Stimulated activated CD8-positive, alpha-beta memory T cell treated with anti-CD3 and anti-CD28 coated beads, Interleukin-12 subunit alpha, Interleukin-12 subunit beta, amount 100 ng/mL, for 24 hours (primary cell): ENCODE data around the gene NDUFB10.

ENCODE experiments used
- DNase-seq: peaks from one replicate; pipeline ENCODE4 v3.0.0-alpha.2; 2020; ENCODE audit errors: extremely low read depth

Gene NDUFB10

DNA sequence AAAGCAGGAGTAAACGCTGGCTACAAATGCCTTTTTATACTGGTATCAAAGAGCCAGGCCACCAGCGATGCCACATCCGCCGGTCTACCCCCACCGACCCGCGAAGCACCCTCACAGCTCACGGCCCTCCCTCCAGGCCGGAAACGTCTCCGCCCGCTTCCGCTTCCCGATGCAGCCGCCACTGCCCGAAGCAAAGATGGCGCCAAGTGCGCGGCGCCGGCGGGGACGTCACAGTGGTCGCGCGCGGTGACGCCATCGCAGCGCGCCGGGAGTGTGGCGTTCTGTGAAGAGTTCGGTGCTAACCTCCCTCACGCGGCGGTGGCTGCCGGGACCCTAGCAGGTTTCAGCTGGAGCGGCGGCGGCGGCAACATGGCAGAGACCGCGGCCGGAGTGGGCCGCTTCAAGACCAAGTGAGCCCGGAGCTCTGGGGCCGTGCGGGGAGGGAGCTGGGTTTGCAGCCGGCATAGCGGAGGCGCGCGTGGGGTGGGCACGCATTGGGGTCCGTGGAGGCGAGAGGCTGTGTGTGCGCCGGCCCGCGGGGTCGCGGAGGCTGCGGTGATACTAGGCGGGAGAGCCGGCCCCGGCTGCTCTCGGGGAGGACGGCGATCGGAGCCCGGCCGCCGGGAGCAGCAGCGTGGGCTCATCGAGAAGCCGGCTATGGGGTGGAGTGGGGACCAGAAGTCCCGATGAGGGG, 12.6 kb downstream of the NDUFB10 start, which contains the start of gene TBL3:
Gene TBL3, plus strand, starts transcription at position 258 of the 694 bp plus-strand sequence. Its CDS starts 112 bp downstream, at position 370.
- DNase-seq, result peak; percentile 91

- DNase-seq, result no peak
Observed at GRCh38 chr16:1972490-1972877, 13.1 kb downstream of the NDUFB10 start.

GRCh38 chr16:1973461-1974156, 14.3 kb downstream of the NDUFB10 start:
- DNase-seq, result no peak

DNA sequence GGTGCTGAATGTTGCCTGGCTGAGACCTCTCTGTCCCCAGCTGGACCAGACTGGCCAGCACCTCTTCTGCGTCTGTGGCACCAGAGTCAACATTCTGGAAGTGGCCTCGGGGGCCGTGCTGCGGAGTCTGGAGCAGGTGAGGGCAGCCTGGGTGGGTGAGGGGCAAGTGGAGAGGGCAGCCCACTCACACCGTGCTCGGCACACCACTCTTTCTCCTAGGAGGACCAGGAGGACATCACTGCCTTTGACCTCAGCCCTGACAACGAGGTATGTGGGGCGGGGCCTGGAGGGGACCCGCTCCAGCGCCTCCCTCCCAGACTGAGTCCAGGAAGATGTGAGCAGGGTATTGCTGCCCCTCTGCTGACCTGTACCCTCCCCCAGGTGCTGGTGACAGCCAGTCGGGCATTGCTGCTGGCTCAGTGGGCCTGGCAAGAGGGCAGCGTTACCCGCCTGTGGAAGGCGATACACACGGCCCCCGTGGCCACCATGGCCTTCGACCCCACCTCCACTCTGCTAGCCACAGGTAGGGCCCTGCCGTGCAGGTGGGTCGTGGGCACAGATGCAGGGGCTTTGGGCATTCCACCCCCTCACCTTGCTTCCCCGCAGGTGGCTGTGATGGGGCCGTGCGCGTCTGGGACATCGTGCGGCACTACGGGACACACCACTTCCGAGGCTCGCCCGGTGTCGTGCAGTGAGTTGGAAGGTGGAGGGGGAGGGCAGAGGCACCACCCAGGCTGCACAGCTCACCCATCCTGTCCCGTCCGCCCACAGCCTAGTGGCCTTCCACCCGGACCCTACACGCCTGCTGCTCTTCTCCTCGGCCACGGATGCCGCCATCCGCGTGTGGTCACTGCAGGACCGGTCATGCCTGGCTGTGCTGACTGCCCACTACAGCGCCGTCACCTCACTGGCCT, 15.1 kb downstream of the NDUFB10 start:
- no peak for DNase-seq

- no peak for DNase-seq
Observed at GRCh38 chr16:1975432-1976215, 16.3 kb downstream of the NDUFB10 start.

- no peak for DNase-seq
Observed at GRCh38 chr16:1976216-1976520, 16.8 kb downstream of the NDUFB10 start.

- no peak for DNase-seq
Observed at GRCh38 chr16:1976951-1977874, 17.9 kb downstream of the NDUFB10 start.

DNA sequence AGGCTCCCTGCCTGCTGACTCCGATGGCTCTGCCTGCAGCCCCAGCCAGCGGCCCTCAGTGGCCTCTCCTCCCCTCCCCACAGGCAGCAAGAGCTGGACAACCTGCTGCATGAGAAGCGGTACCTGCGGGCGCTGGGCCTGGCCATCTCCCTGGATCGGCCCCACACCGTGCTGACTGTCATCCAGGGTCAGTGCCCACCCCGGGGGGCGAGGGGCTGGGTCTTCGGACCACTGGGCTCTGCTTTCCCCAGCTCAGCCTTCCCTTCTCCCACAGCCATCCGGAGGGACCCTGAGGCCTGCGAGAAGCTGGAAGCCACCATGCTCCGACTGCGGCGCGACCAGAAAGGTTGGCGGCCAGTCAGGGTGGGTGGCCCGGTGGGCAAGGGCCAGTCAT, 18.5 kb downstream of the NDUFB10 start:
- DNase-seq, result no peak

DNA sequence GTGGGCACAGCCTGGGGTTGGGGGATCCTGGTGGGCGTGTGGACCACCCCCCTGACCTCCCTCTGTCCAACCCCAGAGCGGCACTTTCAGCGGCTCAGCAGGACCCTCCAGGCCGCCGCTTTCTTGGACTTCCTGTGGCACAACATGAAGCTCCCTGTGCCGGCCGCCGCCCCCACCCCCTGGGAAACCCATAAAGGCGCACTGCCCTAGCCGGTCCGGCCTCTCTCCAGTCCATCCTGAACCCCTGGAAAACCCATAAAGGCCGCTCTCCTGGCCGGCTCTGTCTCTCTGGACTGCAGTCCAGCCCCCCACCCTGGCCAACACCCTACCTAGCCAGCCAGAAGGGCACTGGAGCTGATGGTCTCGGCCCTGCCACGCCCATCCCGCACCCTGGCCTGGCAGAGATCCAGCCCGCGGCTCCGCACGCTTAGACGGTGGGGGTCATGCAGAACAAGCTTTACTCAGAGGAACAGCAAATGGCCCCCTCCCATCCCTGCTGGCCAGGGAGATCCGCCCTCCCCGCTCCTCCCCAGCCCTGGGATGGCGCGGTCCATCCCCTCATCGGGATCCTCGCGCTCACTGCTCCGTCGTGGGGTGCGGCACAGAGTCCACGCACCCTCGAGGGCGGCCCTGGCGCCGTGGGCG, 19.3 kb downstream of the NDUFB10 start:
- no peak for DNase-seq

- no peak for DNase-seq
Observed at GRCh38 chr16:1979271-1980029, 20.1 kb downstream of the NDUFB10 start.

DNA sequence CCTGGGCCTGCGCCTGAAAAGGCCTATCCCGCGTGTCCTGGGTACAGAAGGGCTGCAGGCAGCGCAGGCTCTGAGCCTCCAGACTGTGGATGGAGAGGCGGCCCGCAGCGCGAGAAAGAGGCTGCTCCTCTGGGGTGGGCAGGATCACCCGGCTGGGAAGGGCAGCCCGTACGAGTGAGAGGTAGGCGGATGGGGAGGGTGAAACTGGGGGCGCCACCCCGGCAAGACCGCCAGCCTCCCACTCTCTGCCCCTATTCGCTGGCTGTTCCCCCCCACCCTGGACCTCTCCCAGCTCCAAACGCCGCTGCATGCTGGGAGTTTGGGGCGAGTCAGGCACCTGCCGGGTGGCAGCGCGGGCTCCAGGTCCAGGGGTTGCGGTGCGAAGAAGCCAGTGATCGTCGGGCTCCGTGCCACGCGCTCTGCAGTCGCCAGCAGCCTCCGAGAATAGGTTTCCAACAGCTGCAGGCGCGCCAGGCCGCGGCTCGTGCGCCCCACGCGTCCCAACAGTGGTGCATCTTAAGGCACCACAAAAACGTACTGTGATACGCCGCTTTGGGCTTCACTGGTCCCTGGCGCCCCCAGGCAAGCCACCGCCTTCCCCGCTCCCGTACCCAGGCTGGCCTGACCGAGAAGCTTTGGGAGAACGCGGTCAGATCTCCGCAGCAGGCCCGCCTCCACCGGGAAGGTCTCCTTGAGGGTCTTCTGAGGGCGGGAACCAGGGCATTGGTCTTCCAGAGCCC, 20.9 kb downstream of the NDUFB10 start:
- no peak for DNase-seq

DNA sequence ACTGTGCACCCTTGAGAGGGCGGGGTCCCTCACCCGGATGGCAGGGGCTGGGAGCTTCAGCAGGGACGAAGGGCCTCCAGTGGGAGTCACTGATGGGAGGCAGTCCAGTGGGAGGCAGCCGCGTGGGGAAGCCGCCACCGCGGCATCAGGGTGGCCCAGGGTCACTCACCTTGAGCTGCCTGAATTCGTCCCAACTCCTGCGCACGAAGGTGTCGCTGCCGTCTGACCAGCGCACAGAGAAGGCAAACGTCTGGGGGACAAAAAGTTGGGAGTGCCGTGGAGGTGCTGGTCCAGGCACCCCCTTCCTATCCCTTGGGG, 21.4 kb downstream of the NDUFB10 start:
- DNase-seq, result no peak

DNA sequence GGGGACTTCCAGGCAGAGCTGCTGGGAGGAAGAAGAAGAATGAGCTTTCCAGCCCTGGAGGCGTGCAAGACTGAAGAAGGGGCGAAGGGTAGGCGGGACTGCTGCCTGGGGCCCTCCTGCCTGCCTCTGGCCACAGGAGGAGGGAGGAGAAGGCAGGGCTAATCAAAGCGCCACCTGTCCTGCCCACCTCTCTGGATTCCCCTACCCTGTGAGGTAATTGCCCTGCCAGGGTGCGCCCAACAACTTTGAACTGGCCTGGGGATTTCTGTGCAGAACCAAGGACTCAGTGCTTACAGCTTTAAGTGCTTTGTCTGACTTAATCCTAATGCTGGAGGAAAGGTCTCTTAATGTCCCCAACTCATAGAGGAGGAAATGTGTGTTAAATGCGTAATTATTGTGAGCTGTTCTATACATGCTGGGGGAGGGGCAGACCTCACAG, 22.1 kb downstream of the NDUFB10 start, which contains the start of gene NOXO1:
Gene NOXO1, minus strand, starts transcription at position 72 of the 439 bp plus-strand sequence. CDS start 290 bp downstream, outside the sequence.
- no peak for DNase-seq

DNA sequence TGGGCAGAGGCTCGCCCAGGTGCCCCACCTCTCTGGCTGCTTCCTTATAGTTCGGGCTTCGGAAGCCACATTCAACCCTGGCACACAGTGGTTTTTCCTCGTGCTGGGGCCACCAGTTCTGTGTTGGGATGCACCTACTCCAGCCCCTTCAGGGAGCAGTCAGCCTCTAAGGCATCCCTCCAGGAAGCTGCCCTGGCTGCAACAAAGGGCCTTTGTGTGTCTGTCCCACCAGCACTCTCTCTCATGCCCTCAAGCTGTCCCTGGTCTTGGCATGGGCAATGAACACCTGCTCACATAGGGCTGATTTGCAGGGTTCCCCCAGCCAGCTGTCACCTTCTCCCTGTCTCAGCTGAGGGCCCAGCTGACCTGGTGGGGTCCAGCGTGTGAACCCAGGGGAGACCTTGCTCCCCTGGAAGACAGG, 22.7 kb downstream of the NDUFB10 start:
- no peak for DNase-seq

GRCh38 chr16:1982991-1983543, 23.7 kb downstream of the NDUFB10 start:
- DNase-seq, result no peak

DNA sequence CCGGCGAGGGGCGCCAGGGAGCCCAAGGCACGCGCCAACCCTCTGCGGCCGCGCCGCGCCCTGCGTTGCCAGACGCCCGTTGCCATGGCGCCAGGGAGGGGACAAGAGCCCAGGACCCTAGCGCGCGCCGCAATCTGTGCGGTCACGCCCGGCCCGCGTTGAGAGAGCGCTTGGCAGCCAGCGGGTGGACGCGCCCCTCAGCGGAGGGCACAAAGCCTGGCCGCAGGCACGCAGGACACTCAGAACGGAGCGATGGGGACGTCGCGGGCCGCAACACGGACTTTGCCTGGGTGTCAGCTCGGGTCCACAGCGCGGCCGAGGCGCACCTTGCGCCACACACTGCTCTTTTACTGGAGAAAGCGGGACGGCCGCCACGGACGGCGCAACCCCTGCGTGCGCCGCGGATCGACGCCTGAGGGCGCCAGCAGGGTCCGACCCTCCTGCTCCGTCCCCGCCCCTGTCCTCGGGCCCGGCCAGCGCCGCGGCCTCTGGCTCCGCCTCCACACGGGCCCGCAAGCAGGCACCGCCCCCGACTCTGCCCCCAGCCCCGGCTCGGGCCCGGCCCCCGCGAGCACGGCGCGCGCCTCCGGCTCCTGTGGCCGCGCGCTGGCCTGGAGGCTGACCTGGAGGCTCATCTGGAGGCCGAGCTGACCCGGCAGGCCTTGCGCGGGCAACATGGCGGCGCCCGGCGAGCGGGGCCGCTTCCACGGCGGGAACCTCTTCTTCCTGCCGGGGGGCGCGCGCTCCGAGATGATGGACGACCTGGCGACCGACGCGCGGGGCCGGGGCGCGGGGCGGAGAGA, 24.4 kb downstream of the NDUFB10 start, which contains the start of gene GFER:
Gene GFER, plus strand, starts transcription at position 650 of the 803 bp plus-strand sequence. Its CDS starts 26 bp downstream, at position 676.
- no peak for DNase-seq
